Upper lobe of left lung (tissue), 4 donors: ENCODE measurements around the gene SHKBP1.

Experiments
- POLR2A ChIP-seq, 4 donors: fragments of 450-650 bp; IDR thresholded peaks; one replicate each; pipeline ENCODE4 v1.5.1; 2016 to 2017; ENCODE audit warnings: antibody characterized with exemption in 4 of 4, mild to moderate bottlenecking in 2 of 4
- POLR2AphosphoS5 ChIP-seq, 2 donors: sonication (generic); formaldehyde crosslinking; IDR thresholded peaks; one replicate each; pipeline ENCODE4 v1.5.1; 2017; ENCODE audit warnings: antibody characterized with exemption in 2 of 2
- TF ChIP-seq, protein P1 (sequence below), 6 experiments: fragments of 450-650 bp in 4 of 6; fragments of 200-600 bp in 2 of 6; sonication (generic) in 2 of 6; IDR thresholded peaks; one replicate each; pipeline ENCODE4 v1.5.1; 2016 to 2019; ENCODE audit warnings: antibody characterized with exemption in 6 of 6

DNA sequence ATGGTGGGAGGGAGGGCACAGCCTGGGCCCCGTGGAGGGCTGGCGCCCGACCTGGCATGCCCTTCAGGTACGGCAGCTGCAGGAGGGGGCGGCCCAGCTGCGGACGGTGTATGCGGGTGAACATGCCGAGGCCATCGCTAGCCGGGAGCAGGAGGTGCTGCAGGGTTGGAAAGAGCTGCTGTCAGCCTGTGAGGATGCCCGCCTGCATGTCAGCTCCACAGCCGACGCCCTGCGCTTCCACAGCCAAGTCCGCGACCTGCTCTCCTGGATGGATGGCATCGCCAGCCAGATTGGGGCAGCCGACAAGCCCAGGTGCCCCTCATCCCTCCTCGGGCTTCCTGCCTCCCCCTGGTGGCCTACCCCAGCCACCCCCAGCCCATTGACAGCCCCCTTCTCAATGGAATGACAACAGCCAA lies 16.6 kb upstream of the SHKBP1 start:
- TF ChIP-seq POLR2AphosphoS5 (IDR thresholded peaks at IDR 0.05), result no peak
- TF ChIP-seq, protein P1, sequence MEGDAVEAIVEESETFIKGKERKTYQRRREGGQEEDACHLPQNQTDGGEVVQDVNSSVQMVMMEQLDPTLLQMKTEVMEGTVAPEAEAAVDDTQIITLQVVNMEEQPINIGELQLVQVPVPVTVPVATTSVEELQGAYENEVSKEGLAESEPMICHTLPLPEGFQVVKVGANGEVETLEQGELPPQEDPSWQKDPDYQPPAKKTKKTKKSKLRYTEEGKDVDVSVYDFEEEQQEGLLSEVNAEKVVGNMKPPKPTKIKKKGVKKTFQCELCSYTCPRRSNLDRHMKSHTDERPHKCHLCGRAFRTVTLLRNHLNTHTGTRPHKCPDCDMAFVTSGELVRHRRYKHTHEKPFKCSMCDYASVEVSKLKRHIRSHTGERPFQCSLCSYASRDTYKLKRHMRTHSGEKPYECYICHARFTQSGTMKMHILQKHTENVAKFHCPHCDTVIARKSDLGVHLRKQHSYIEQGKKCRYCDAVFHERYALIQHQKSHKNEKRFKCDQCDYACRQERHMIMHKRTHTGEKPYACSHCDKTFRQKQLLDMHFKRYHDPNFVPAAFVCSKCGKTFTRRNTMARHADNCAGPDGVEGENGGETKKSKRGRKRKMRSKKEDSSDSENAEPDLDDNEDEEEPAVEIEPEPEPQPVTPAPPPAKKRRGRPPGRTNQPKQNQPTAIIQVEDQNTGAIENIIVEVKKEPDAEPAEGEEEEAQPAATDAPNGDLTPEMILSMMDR (IDR thresholded peaks at IDR 0.05), result no peak
- TF ChIP-seq POLR2A (IDR thresholded peaks at IDR 0.05), result no peak
